ENCODE data around the gene CENATAC.

CENATAC gene

DNA sequence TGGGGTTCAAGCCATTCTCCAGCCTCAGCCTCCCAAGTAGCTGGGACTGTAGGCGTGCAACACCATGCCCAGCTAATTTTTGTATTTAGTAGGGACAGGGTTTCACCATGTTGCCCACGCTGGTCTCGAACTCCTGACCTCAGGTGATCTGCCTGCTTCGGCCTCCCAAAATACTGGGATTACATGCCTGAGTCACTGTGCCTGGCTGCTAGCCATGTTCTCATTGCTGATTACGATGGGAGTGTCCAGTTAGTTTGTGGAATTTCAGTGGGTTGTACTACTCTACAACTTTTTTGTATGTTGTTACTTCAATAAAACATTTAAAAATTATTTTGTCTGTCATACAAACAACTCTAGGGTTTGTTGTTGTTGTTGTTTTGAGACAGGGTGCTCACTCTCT, 64.8 kb downstream of the CENATAC start:
- no peak overlapping the region for H3K27ac ChIP-seq (ENCODE audit: low read depth in 2 of 2, low read length in 2 of 2)
- H3K9me3 ChIP-seq (ENCODE audit: control insufficient read depth in 2 of 2, low read length in 2 of 2): no peaks in the 10 kb centered on the region
- H3K4me3 ChIP-seq (ENCODE audit: low read length in 2 of 2): no peak overlapping the region
- H3K36me3 ChIP-seq (ENCODE audit: control insufficient read depth in 2 of 2, insufficient read depth in 2 of 2, low read length in 2 of 2): no peaks in the 10 kb centered on the region
- H3K9ac ChIP-seq (ENCODE audit: low read depth in 1 of 2, low read length in 2 of 2): no peak overlapping the region
- H3K27me3 ChIP-seq (ENCODE audit: control insufficient read depth in 2 of 2, insufficient read depth in 2 of 2, low read length in 2 of 2): no peaks in the 10 kb centered on the region
- peaks cover 8 to 9% of the 10 kb centered on the region in 2 donors for H3K4me1 ChIP-seq (ENCODE audit: control insufficient read depth in 2 of 2, insufficient read depth in 2 of 2, low read length in 2 of 2)

- Histone ChIP-seq H3K27me3 (ENCODE audit: control insufficient read depth in 2 of 2, insufficient read depth in 2 of 2, low read length in 2 of 2) (no peaks in the 10 kb centered on the region), H3K9ac (ENCODE audit: low read depth in 1 of 2, low read length in 2 of 2) (no peak overlapping the region), H3K9me3 (ENCODE audit: control insufficient read depth in 2 of 2, low read length in 2 of 2) (no peaks in the 10 kb centered on the region), H3K27ac (ENCODE audit: low read depth in 2 of 2, low read length in 2 of 2) (no peak overlapping the region), H3K36me3 (ENCODE audit: control insufficient read depth in 2 of 2, insufficient read depth in 2 of 2, low read length in 2 of 2) (peaks cover 3 to 9% of the 10 kb centered on the region in 2 donors), H3K4me1 (ENCODE audit: control insufficient read depth in 2 of 2, insufficient read depth in 2 of 2, low read length in 2 of 2) (peaks cover 3 to 14% of the 10 kb centered on the region in 2 donors), H3K4me3 (ENCODE audit: low read length in 2 of 2) (no peak overlapping the region)
These were observed 67.4 kb downstream of the CENATAC start for GRCh38 chr11:119065369-119065768.

All from mucosa of rectum (tissue), 2 donors.